ENCODE results near the gene NUDT9. TPM values are rescaled to one million over a fixed set of nuclear protein-coding genes. Genes with fewer than 3 reads are reported as not detected.

Gene NUDT9, protein sequence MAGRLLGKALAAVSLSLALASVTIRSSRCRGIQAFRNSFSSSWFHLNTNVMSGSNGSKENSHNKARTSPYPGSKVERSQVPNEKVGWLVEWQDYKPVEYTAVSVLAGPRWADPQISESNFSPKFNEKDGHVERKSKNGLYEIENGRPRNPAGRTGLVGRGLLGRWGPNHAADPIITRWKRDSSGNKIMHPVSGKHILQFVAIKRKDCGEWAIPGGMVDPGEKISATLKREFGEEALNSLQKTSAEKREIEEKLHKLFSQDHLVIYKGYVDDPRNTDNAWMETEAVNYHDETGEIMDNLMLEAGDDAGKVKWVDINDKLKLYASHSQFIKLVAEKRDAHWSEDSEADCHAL
- total RNA-seq (ENCODE audit: low replicate concordance): 10.2 and 18.0 TPM in 2 replicates

DNA sequence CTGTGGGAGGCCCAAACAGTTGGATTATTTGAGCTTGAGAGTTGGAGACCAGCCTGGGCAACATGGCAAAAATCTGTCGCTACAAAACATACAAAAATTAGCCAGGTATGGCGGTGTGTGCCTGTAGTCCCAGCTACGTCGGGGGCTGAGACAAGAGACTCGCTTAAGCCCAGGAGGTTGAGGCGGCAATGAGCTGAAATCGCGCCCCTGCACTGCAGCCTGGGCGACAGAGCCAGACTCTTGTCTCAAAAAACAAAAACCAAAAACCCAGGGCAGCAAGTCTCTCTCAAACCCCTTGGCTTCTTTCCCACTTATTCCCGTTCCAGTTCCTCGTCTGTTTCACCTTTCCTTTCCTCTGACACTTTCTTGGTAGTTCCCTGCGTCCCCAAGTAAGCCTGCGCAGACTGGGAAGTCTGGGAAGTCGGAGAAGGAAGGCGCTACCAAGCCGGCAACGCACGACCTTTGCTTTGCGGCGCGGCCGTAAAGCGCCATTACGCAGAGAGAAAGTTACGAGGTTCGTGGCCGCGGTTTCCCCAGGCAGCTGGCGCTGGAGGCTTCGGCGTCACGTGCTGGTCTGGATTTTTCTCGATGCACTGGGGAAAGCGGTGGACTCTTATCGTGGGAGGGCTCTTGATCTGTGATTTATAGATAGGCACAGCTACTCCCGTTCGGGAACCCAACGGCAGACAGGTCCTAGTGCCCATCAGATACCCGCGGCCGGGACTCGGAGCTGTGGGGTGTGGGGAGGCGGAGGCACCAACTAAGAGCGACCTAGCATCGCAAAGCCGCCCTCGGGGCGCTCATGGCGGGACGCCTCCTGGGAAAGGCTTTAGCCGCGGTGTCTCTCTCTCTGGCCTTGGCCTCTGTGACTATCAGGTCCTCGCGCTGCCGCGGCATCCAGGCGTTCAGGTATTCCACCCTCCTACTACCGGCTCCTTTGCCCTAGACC lies at the start of gene NUDT9:
NUDT9 (plus strand) TSS at position 470 of the 949 bp plus-strand sequence; CDS start at position 803, 333 bp downstream.
- H3K4me3 ChIP-seq: peak within 1 kb of the TSS; percentile 86
- H3K9ac ChIP-seq: peak within 1 kb of the TSS; percentile 50
- peak; percentile 95 for DNase-seq (ENCODE audit: low spot score)
- TF ChIP-seq EZH2 (IDR thresholded peaks at IDR 0.05): peak; percentile 30
- TF ChIP-seq, protein P1, sequence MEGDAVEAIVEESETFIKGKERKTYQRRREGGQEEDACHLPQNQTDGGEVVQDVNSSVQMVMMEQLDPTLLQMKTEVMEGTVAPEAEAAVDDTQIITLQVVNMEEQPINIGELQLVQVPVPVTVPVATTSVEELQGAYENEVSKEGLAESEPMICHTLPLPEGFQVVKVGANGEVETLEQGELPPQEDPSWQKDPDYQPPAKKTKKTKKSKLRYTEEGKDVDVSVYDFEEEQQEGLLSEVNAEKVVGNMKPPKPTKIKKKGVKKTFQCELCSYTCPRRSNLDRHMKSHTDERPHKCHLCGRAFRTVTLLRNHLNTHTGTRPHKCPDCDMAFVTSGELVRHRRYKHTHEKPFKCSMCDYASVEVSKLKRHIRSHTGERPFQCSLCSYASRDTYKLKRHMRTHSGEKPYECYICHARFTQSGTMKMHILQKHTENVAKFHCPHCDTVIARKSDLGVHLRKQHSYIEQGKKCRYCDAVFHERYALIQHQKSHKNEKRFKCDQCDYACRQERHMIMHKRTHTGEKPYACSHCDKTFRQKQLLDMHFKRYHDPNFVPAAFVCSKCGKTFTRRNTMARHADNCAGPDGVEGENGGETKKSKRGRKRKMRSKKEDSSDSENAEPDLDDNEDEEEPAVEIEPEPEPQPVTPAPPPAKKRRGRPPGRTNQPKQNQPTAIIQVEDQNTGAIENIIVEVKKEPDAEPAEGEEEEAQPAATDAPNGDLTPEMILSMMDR (IDR thresholded peaks at IDR 0.05): no peak
- no peak for TF ChIP-seq EZH2phosphoT487 (IDR thresholded peaks at IDR 0.05)
- H3K27me3 ChIP-seq: no peaks in the 10 kb centered on the region
- Mint-ChIP-seq H3K36me3 (peaks cover 3% of the 10 kb centered on the region), H3K27me3 (ENCODE audit: insufficient read depth, low read depth) (peaks cover 2% of the 10 kb centered on the region), H3K27ac (peak within 1 kb of the TSS; percentile 99), H3K4me3 (peak within 1 kb of the TSS; percentile 97), H3K9me3 (peaks cover 9% of the 10 kb centered on the region), H3K4me1 (peaks cover 15% of the 10 kb centered on the region)
- peaks cover 10% of the 10 kb centered on the region for H3F3A ChIP-seq (ENCODE audit: low read depth)
- peaks cover 20% of the 10 kb centered on the region for H3K4me1 ChIP-seq
- no peaks in the 10 kb centered on the region for H3K9me3 ChIP-seq (ENCODE audit: low read depth)
- peaks cover 47% of the 10 kb centered on the region for H3K79me2 ChIP-seq (ENCODE audit: low read depth)
- peak within 1 kb of the TSS; percentile 95 for H3K4me2 ChIP-seq
- H3K36me3 ChIP-seq: no peaks in the 10 kb centered on the region
- H4K20me1 ChIP-seq (ENCODE audit: low read depth): no peaks in the 10 kb centered on the region
- H2AFZ ChIP-seq (replicated peaks): peak within 1 kb of the TSS; percentile 96
- peak within 1 kb of the TSS; percentile 86 for H3K27ac ChIP-seq

DNA sequence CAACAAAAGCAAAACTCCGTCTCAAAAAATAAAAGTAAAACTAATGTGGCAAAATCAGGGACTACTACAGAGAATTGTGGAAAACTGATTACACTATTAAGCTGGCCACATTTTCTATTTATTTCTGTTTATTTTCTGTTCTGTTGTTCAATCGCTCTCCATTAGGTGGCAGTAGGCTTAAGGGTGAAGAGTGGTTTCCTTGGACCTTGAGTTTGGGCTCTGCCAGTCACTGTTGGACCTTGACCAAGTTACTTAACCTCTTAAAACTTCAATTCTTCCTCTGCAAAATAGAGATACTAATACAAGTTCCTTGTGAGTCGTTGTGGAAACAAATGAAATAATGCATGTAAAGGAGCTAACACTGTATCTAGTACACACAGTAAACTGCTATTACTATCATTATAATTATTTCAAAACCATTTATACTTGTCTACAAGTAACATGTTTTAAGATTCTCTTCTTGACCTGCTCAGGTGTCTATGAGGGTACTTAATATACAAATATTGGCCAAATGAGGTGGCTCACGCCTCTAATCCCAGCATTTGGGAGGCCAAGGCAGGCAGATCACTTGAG lies 46.6 kb upstream of the NUDT9 start:
- H3K36me3 ChIP-seq: no peaks in the 10 kb centered on the region
- Mint-ChIP-seq H3K36me3 (peaks cover 8% of the 10 kb centered on the region), H3K9me3 (no peaks in the 10 kb centered on the region), H3K27me3 (ENCODE audit: insufficient read depth, low read depth) (no peaks in the 10 kb centered on the region), H3K27ac (no peak overlapping the region), H3K4me1 (no peaks in the 10 kb centered on the region), H3K4me3 (no peak overlapping the region)
- no peaks in the 10 kb centered on the region for H3K27me3 ChIP-seq
- H3K4me2 ChIP-seq: no peak overlapping the region
- no peaks in the 10 kb centered on the region for H3F3A ChIP-seq (ENCODE audit: low read depth)
- H3K79me2 ChIP-seq (ENCODE audit: low read depth): no peaks in the 10 kb centered on the region
- H3K9ac ChIP-seq: no peak overlapping the region
- DNase-seq (ENCODE audit: low spot score): peak; percentile 28
- no peaks in the 10 kb centered on the region for H4K20me1 ChIP-seq (ENCODE audit: low read depth)
- TF ChIP-seq, protein P1 (IDR thresholded peaks at IDR 0.05): peak; percentile 74
- TF ChIP-seq EZH2 (IDR thresholded peaks at IDR 0.05): no peak
- no peak overlapping the region for H3K27ac ChIP-seq
- H3K4me1 ChIP-seq: no peaks in the 10 kb centered on the region
- no peak overlapping the region for H2AFZ ChIP-seq (replicated peaks)
- no peak overlapping the region for H3K4me3 ChIP-seq
- H3K9me3 ChIP-seq (ENCODE audit: low read depth): no peaks in the 10 kb centered on the region

DNA sequence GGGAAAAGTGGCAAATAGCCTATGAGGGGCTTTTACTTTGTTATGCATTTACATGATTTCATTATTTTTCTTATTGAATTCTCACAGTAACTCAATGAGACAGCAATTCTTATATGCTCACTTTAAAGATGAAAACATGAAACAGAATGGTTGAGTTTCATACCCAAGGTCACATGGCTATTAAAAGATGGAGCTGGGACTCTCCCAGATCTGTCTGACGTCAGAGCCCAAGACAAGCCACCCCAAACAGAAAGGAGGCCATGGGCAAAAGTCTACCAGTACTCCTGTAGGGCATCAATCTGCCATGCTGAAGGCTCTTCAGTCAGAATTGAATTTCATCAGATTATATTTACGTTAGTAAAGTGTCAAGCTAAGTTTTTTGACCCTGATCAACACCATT lies 44.6 kb upstream of the NUDT9 start:
- H3K4me1 Mint-ChIP-seq: no peaks in the 10 kb centered on the region
- H3K9ac ChIP-seq: no peak overlapping the region
- no peak overlapping the region for H3K27ac Mint-ChIP-seq
- no peaks in the 10 kb centered on the region for H4K20me1 ChIP-seq (ENCODE audit: low read depth)
- no peaks in the 10 kb centered on the region for H3K4me1 ChIP-seq
- no peaks in the 10 kb centered on the region for H3K27me3 ChIP-seq
- no peaks in the 10 kb centered on the region for H3K36me3 ChIP-seq
- H3K4me2 ChIP-seq: no peak overlapping the region
- H3K4me3 ChIP-seq: no peak overlapping the region
- peaks cover 5% of the 10 kb centered on the region for H3K36me3 Mint-ChIP-seq
- H3K27me3 Mint-ChIP-seq (ENCODE audit: insufficient read depth, low read depth): no peaks in the 10 kb centered on the region
- H3K9me3 Mint-ChIP-seq: no peaks in the 10 kb centered on the region
- H3K79me2 ChIP-seq (ENCODE audit: low read depth): no peaks in the 10 kb centered on the region
- no peak overlapping the region for H2AFZ ChIP-seq (replicated peaks)
- H3K4me3 Mint-ChIP-seq: no peak overlapping the region
- H3F3A ChIP-seq (ENCODE audit: low read depth): no peaks in the 10 kb centered on the region
- DNase-seq (ENCODE audit: low spot score): no peak
- H3K9me3 ChIP-seq (ENCODE audit: low read depth): no peaks in the 10 kb centered on the region
- no peak for TF ChIP-seq EZH2 (IDR thresholded peaks at IDR 0.05)
- no peak for TF ChIP-seq EZH2phosphoT487 (IDR thresholded peaks at IDR 0.05)
- TF ChIP-seq, protein P1 (IDR thresholded peaks at IDR 0.05): no peak
- H3K27ac ChIP-seq: no peak overlapping the region
